AG08395 (cell line): Measurements from ENCODE around the gene TCF7L2.
A peak's percentile ranks its signal among the peaks of the same experiment; 100 is the strongest.

Experiments used
- DNase-seq: peaks from one replicate; pipeline ENCODE4 v3.0.0; 2012; ENCODE audit warnings: mixed read lengths, low spot score

Gene TCF7L2

GRCh38 chr10:113023017-113023416 lies 73.0 kb downstream of the TCF7L2 start:
- no peak for DNase-seq

- no peak for DNase-seq
Observed at GRCh38 chr10:113024930-113025329, 74.9 kb downstream of the TCF7L2 start.

DNA sequence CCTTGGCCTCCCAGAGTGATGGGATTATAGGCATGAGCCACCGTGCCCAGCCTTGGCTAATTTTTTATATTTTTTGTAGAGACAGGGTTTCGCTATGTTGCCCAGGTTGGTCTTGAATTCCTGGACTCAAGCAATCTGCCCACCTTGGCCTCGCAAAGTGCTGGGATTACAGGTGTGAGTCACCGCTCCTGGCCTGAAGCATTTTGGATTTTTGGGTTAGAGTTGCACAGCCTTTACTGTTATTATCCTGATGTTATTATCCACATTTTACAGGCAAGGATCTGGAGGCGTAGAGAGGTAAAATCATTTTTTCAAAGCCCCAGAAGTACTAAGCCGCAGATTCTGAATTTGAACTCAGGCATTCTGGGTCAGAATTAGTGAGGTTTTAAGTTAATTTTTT lies 75.4 kb downstream of the TCF7L2 start:
- no peak for DNase-seq

- peak; percentile 55 for DNase-seq
Observed at GRCh38 chr10:113026679-113027078, 76.6 kb downstream of the TCF7L2 start.

DNA sequence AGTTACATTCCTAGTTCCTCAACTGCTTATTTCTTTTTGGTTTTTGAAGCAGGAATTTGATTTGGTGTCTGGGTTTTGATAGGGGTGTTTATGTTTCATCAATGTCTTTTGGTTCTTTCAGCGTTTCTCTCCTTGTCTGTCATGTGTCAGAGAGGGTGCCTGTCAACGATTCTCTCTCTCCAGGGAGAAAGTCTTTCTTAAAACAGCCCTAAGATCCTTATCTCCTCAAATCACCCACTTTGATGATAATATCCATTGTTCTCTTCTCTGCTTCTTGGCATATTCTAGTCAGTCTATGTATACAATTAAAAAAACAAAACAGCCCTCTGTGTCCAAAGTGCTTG lies 77.2 kb downstream of the TCF7L2 start:
- no peak for DNase-seq

DNA sequence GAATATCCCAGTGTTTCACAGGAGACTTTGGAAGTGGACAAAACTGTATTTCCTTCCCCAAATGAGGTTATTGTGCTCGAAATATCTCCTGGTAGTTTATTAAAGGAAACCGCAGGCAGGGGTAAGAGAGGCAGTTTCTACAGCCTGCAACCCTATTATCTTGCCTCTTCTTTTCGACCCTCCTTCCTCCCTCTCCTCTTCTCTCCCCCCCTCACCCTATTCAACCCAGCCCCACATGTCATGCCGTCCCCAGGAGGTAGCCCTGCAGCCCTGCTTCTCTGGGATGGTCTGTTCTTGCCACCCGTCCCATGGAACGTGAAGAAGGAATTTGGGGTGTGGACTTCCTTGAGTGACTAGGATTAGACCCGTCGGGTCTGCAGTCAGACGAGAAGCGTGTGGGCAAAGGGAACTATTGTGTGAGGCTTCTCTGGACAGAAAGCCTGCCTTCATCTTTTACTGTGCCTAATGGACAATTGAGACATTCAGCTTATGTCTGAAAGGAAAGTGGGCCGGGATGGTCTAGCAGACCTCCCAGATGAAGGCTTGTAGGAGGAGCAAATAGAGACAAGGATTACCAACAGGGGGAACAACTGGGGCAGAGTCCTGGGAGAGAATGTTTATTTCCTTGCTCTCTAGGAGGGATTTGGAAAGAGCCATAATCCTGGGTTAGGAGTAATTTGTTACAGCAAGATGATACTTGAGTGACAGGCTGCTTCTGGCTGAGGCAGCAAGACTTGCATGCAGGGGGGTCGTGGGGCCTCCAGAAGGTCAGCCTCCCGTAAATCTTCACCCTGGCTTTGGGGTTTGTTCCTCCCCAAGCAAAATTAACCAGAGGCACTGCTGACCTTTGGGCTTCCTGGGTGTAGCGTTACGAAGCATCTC lies 77.8 kb downstream of the TCF7L2 start:
- DNase-seq, result no peak

DNA sequence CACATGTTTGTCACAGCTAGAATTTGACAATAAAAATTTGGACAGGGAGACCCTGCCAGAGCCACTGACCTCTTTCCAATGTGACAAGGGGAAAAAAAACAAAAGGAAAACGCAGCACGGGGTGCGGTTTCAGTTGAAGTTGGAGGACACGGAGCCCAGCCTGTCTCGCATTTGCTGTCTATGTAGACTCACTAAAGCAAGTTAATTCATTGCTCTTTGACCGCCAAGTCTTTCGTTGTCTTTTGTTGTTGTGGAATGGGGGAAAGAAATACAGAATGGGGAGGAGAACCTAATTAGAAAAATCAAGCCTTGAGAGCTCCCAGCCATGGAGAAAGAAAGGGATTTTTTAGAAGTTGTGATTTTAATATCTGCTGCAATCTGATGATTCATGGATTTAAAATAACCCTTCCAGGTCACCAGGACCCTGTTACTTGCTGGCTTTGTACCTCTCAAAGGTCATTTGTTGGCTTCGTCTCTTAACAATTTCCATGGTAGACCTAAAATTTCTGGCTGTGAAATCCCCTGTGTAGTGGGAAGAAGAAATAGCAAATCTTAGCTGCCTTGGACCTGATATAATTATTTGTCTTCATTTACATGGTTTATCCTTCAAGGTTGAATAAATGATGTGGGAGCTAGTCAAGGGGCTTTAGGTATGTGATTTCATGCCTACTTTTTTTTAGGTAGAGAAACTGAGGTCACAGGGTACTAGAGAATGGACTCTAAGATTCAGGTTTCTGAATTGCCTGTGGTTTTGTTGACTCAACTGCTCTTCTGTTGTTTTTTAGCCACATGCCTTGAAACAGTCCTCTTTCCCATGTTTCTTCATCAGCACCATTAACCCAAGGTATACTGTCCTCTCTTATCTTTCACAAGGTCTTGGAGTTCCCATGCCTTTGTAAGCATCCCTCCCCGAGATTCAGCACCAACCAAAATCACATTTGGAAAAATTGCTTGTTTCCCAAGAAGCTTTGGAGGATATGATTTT lies 78.7 kb downstream of the TCF7L2 start:
- DNase-seq, result no peak

- DNase-seq, result peak; percentile 33
Observed at GRCh38 chr10:113030453-113030852, 80.4 kb downstream of the TCF7L2 start.

GRCh38 chr10:113031147-113031546 lies 81.1 kb downstream of the TCF7L2 start:
- no peak for DNase-seq

DNA sequence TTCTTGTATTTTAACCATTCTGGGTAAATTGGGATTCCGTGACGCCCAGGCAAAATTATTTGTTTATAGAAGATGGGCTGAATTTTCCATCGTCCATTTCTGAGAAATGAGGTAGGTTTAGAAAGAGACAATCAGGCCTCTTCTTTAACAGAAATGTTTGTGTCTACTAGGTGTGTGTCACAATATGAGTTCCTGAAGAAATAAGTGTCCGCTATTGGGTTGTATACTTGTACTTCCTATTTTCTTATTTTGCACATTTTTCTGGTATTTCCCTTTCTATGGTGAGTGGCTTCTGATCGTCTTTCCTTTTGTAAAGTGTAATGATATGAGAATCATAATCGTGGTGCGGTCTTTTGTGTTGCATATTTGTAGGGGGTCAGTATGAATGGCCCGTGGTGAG lies 83.9 kb downstream of the TCF7L2 start:
- DNase-seq, result no peak

DNA sequence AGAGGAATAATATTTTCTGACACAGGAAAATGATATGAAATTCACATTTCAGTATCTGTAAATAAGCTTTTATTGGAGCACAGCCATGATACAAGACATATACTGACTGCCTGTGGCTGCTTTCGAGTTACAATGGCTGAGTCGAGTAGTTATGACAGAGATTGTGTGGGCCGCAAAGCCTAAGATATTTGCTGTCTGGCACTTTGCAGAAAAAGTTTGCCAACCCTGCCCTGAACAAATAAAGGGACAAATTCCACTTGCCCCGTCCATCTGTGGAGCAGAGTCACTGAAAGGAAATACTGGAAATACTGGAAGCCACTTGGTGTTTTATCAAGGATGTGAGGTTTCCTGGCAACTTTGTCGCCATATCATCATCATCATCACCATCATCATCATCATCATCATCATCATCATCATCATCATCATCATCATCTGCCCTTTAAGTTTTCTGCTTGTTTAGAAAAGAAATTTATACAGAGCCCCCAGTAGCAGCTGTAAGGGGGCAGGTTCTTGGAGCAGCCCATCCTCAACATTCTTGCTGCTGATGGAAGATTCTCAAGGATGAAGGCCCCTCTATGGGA lies 85.8 kb downstream of the TCF7L2 start:
- no peak for DNase-seq

- no peak for DNase-seq
Observed at GRCh38 chr10:113036619-113037018, 86.6 kb downstream of the TCF7L2 start.

GRCh38 chr10:113037218-113037617 lies 87.2 kb downstream of the TCF7L2 start:
- DNase-seq, result no peak

- DNase-seq, result no peak
Observed at GRCh38 chr10:113038183-113038582, 88.1 kb downstream of the TCF7L2 start.

- no peak for DNase-seq
Observed at GRCh38 chr10:113038985-113039384, 88.9 kb downstream of the TCF7L2 start.

GRCh38 chr10:113041324-113041723 lies 91.3 kb downstream of the TCF7L2 start:
- DNase-seq, result no peak

DNA sequence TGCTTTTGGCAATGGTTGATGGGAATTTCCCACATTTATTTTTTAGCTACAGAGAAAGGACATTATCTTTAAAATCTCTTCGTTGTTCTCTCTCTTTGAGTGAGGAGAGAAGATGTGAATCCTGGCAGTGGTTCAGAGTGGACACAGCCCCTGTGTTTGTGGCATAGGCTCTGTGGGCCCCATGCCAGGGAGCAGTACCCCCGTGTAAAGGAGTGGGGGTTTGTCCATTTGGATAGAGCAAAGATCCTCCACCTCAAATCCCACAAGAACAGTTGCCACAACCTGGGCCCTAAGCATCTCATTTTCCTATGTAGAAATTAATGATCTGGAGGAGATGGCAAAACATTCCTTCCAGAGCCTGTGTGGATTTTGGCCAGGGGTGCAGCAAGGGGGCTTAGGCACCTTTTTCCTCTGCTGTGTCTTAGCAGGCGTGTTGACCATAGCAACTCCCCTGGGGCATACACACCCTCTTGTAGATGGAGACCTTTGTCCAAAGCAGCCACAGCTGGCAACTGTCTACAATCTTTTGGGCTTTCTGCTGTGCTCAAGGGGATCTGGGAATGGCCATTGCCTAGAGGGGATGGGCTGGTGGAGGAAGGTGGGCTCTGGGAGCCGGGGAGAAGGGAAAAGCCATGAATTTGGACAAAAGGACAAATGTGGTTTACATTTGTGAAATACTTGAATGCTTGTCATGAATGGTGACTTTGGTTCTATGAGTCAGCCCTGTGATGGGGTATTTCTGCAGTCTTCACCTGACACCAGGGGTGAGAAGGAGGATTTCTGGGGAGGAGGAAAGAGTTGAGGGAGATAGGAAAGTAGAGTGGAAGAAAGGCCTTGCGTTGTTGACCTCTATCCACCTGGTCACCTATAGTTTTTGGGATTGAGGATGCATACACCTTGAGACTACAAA lies 92.0 kb downstream of the TCF7L2 start:
- DNase-seq, result no peak

- DNase-seq, result no peak
Observed at GRCh38 chr10:113042868-113043267, 92.8 kb downstream of the TCF7L2 start.

DNA sequence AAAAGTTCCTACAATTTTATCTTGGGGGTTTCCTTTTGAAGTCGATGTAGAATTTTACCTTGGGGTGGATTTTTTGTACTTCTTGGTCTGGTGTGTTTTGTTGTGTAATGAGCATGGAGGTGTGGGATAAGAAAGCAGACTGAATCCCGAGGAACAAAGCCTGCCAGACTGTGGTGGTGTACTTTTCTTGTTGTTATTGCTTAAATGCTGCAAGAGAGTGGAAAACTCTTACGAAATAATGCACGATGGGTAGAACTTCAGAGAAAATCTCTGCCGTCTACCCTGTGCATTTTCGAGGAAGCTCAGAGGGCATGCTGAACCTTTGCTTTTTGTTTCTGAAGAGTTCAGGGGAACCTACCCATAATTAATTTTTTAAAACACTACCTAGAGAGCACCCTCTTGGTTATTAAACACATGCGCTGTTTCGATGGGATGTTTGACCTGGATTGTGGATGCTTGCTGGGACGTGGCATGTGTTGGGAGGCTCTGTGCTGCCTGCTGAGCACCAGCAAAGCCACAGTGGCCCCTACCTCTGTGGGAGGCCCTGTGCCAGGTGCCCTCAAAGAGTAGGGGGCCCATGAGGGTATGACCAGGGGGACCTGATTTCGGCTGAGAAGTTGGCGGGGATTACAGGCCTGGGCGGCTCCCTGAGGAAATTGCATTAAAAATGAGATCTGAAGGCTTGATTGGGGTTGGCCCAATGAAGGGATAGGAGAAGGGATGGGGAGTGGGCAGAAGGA lies 94.1 kb downstream of the TCF7L2 start:
- DNase-seq, result no peak

- peak; percentile 87 for DNase-seq
Observed at GRCh38 chr10:113045147-113046055, 95.4 kb downstream of the TCF7L2 start.
